Vagina (tissue), 2 donors: Measurements from ENCODE around the gene GALNT11.

Experiments
- POLR2AphosphoS5 ChIP-seq, 2 donors: sonication (generic); formaldehyde crosslinking; IDR thresholded peaks; one replicate each; pipeline ENCODE4 v1.9.0; 2017; ENCODE audit warnings: antibody characterized with exemption in 2 of 2, mild to moderate bottlenecking in 2 of 2, low read depth in 1 of 2; ENCODE audit not compliant: insufficient read depth in 1 of 2
- TF ChIP-seq, protein P1 (sequence below), 3 experiments: fragments of 450-650 bp in 2 of 3; fragments of 200-600 bp in 1 of 3; sonication (generic) in 1 of 3; IDR thresholded peaks; one replicate each; pipeline ENCODE4 v1.5.1; 2017 to 2019; ENCODE audit warnings: antibody characterized with exemption in 3 of 3, mild to moderate bottlenecking in 2 of 3, moderate library complexity in 2 of 3

DNA sequence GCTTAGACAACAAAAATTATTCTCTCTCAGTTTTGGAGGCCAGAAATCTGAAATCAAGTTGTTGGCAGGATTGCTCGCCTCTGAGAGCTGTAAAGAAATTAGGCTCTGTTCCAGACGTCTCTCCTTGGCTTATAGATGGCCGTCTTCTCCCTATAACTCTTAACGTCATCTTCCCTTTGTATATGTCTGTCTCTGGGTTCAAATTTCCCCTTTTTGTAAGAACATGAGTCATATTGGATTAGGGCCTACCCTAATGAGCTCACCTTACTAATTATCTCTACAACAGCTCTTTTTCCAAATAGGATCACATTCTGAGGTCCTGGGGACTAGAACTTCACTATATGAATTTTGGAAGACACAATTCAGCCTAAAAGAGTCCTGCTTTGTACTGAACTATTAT lies 46.9 kb upstream of the GALNT11 start:
- TF ChIP-seq, protein P1, sequence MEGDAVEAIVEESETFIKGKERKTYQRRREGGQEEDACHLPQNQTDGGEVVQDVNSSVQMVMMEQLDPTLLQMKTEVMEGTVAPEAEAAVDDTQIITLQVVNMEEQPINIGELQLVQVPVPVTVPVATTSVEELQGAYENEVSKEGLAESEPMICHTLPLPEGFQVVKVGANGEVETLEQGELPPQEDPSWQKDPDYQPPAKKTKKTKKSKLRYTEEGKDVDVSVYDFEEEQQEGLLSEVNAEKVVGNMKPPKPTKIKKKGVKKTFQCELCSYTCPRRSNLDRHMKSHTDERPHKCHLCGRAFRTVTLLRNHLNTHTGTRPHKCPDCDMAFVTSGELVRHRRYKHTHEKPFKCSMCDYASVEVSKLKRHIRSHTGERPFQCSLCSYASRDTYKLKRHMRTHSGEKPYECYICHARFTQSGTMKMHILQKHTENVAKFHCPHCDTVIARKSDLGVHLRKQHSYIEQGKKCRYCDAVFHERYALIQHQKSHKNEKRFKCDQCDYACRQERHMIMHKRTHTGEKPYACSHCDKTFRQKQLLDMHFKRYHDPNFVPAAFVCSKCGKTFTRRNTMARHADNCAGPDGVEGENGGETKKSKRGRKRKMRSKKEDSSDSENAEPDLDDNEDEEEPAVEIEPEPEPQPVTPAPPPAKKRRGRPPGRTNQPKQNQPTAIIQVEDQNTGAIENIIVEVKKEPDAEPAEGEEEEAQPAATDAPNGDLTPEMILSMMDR (IDR thresholded peaks at IDR 0.05): no peak
- TF ChIP-seq POLR2AphosphoS5 (IDR thresholded peaks at IDR 0.05; ENCODE audit: insufficient read depth in 1 of 2, low read depth in 1 of 2): no peak
